Measurements from ENCODE around the gene COPZ2.

DNA sequence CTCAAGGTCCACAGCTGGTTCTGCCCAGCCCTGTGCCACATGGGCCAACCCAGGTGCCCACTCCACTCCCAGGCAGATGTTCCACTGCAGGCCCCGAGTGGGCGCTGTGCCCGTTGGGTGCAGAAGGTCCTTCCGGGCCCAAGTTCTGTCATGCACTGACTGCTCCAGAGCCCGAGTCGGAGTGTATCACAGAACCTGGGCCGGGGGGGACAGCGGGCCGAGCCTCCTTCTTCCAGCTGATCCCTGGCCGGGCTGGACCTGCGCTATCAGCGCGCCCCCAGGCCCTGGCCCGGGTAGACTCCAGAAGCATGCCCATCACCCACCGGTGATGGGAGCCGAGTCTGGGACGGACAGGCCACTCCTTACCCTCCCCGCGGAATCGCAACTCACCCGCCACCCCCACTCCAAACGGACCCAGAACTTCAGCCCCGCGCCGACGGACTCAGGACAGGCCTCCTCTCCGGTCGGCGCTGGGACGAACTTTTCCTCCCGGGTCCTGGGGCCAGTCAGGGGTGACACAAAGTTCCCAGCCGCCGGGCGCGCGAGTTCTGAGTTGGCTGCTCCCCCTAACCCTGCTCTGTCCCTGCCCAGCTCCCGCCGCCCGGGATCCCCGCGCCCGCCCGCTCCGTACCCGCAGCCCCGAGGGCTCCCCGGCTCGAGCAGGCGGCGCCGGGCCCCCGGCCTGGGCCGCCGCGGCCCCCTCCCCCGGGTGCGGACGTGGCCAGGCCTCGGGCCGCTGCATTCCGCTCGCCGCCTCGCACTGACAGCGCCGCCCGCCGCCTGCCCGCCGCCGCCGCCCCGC is at the start of gene COPZ2:
- TF ChIP-seq POLR2A (IDR thresholded peaks at IDR 0.05; ENCODE audit: low read length) (peak; percentile 25), GATA1 (IDR thresholded peaks at IDR 0.05; ENCODE audit: low read depth, low read length) (no peak)

All from erythroblast (primary cell).